ENCODE results near the gene COMMD8. TPM values are rescaled to one million over a fixed set of nuclear protein-coding genes. Genes with fewer than 3 reads are reported as not detected.

The COMMD8 gene
- total RNA-seq, 1 donor from 2014 or later, result 15.7 TPM

DNA sequence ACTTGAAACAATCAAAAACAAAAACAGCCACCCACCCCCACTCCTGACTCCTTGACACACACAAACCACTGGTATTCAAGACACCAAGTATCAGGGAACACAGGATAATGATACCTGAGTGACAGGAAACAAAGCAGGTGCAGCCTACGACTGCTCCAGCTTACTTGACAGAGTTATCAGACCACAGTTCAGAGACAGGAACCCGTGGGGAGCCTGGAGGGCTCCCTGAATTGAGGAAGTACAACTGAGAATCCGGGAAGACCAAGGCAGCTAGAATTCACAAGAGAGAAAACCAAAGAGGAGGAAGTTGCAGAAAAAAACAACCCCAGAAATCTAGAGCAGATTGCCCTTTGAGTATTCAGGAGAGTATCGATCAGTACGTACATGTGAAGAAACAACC is 20.5 kb downstream of the COMMD8 start:
- H3K4me1 Mint-ChIP-seq (ENCODE audit: low read depth), result no peaks in the 10 kb centered on the region
- no peak for TF ChIP-seq CTCF (IDR thresholded peaks at IDR 0.05)
- peaks cover 3% of the 10 kb centered on the region for H3K36me3 Mint-ChIP-seq (ENCODE audit: low read depth)
- H3K27me3 Mint-ChIP-seq (ENCODE audit: low read depth), result no peaks in the 10 kb centered on the region
- no peak overlapping the region for H3K27ac Mint-ChIP-seq (ENCODE audit: unreplicated experiment)
- no peak overlapping the region for H3K4me3 Mint-ChIP-seq (ENCODE audit: unreplicated experiment)
- DNase-seq (ENCODE audit: low spot score), result no peak
- H3K9me3 Mint-ChIP-seq (ENCODE audit: low read depth), result peaks cover 12% of the 10 kb centered on the region

GRCh38 chr4:47434931-47435330 is 28.6 kb downstream of the COMMD8 start:
- Mint-ChIP-seq H3K4me3 (ENCODE audit: unreplicated experiment) (no peak overlapping the region), H3K4me1 (ENCODE audit: low read depth) (no peaks in the 10 kb centered on the region), H3K27ac (ENCODE audit: unreplicated experiment) (no peak overlapping the region), H3K36me3 (ENCODE audit: low read depth) (no peaks in the 10 kb centered on the region), H3K9me3 (ENCODE audit: low read depth) (no peaks in the 10 kb centered on the region), H3K27me3 (ENCODE audit: low read depth) (peaks cover 4% of the 10 kb centered on the region)
- no peak for DNase-seq (ENCODE audit: low spot score)
- no peak for TF ChIP-seq CTCF (IDR thresholded peaks at IDR 0.05)

- Mint-ChIP-seq H3K4me1 (ENCODE audit: low read depth) (no peaks in the 10 kb centered on the region), H3K36me3 (ENCODE audit: low read depth) (no peaks in the 10 kb centered on the region), H3K9me3 (ENCODE audit: low read depth) (no peaks in the 10 kb centered on the region), H3K4me3 (ENCODE audit: unreplicated experiment) (no peak overlapping the region), H3K27me3 (ENCODE audit: low read depth) (peaks cover 7% of the 10 kb centered on the region), H3K27ac (ENCODE audit: unreplicated experiment) (no peak overlapping the region)
- no peak for TF ChIP-seq CTCF (IDR thresholded peaks at IDR 0.05)
- no peak for DNase-seq (ENCODE audit: low spot score)
These were observed 30.8 kb downstream of the COMMD8 start for GRCh38 chr4:47432749-47433148.

GRCh38 chr4:47427935-47428334 is 35.6 kb downstream of the COMMD8 start:
- no peaks in the 10 kb centered on the region for H3K4me1 Mint-ChIP-seq (ENCODE audit: low read depth)
- DNase-seq (ENCODE audit: low spot score), result no peak
- H3K36me3 Mint-ChIP-seq (ENCODE audit: low read depth), result no peaks in the 10 kb centered on the region
- no peak overlapping the region for H3K4me3 Mint-ChIP-seq (ENCODE audit: unreplicated experiment)
- no peaks in the 10 kb centered on the region for H3K9me3 Mint-ChIP-seq (ENCODE audit: low read depth)
- H3K27me3 Mint-ChIP-seq (ENCODE audit: low read depth), result peaks cover 17% of the 10 kb centered on the region
- TF ChIP-seq CTCF (IDR thresholded peaks at IDR 0.05), result no peak
- no peak overlapping the region for H3K27ac Mint-ChIP-seq (ENCODE audit: unreplicated experiment)

DNA sequence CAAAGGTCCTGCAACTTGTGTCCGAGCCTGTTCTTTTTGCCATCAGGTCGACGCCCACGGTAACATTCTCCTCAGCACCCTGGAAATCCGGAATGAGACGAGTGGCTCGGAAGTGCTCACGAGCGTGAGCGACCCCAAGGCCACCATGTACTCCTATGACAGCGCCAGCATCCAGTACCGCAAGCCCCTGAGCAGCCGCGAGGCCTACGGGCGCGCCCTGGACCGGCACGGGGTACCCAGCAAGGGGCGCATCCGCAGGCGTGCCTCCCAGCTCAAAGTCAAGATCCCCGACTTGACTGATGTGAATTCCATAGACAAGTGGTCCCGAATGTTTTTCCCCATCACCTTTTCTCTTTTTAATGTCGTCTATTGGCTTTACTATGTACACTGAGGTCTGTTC is 37.9 kb downstream of the COMMD8 start:
- no peaks in the 10 kb centered on the region for H3K4me1 Mint-ChIP-seq (ENCODE audit: low read depth)
- no peak for TF ChIP-seq CTCF (IDR thresholded peaks at IDR 0.05)

More for the DNA sequence above, 37.9 kb downstream of the COMMD8 start:
- peaks cover 30% of the 10 kb centered on the region for H3K27me3 Mint-ChIP-seq (ENCODE audit: low read depth)
- no peak overlapping the region for H3K27ac Mint-ChIP-seq (ENCODE audit: unreplicated experiment)
- H3K36me3 Mint-ChIP-seq (ENCODE audit: low read depth), result no peaks in the 10 kb centered on the region
- no peak overlapping the region for H3K4me3 Mint-ChIP-seq (ENCODE audit: unreplicated experiment)
- H3K9me3 Mint-ChIP-seq (ENCODE audit: low read depth), result no peaks in the 10 kb centered on the region
- DNase-seq (ENCODE audit: low spot score), result peak; percentile 70
